ENCODE data around the gene SPAG9. TPM values are rescaled to one million over a fixed set of nuclear protein-coding genes. Genes with fewer than 3 reads are reported as not detected.

The SPAG9 gene
- total and polyA plus RNA-seq, 3 experiments from 2014 or later: 10.5 to 43.0 (median 40.6) TPM

DNA sequence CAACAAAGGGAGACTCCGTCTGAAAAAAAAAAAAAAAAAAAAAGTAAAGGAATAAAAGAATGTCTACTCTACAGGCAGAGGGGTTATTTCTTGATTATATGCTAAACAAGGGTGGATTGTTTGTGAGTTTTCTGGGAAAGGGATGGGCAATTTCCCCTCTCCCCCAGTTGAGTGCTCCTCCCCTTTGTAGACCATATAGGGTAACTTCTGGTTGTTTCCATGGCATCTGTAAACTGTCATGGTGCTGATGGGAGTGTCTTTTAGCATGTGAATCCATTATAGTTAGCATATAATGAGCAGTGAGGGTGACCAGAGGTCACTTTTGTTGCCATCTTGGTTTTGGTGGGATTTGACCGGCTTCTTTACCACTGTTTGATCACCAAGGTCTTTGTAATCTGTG lies 28.5 kb upstream of the SPAG9 start:
- ChIA-PET POLR2A (no interaction called here), CTCF (no interaction called here)
- no peaks in the 10 kb centered on the region for H3K27me3 Mint-ChIP-seq
- no peaks in the 10 kb centered on the region for H3K27me3 ChIP-seq (ENCODE audit: insufficient read depth, low read length, poor library complexity, severe bottlenecking)
- no peaks in the 10 kb centered on the region for H3K4me1 Mint-ChIP-seq
- DNase-seq: no peak
- H3K4me1 ChIP-seq (ENCODE audit: insufficient read depth, low read length): peaks cover 7% of the 10 kb centered on the region
- no peak overlapping the region for H3K27ac Mint-ChIP-seq
- H3K4me3 Mint-ChIP-seq: no peak overlapping the region
- H3K36me3 ChIP-seq (ENCODE audit: insufficient read depth, low read length): no peaks in the 10 kb centered on the region
- H3K4me3 ChIP-seq (ENCODE audit: low read length): no peak overlapping the region
- H3K36me3 Mint-ChIP-seq: no peaks in the 10 kb centered on the region
- H3K9me3 Mint-ChIP-seq: no peaks in the 10 kb centered on the region
- no peaks in the 10 kb centered on the region for H3K9me3 ChIP-seq (ENCODE audit: low read length)
- H3K27ac ChIP-seq (ENCODE audit: low read depth, low read length): no peak overlapping the region

DNA sequence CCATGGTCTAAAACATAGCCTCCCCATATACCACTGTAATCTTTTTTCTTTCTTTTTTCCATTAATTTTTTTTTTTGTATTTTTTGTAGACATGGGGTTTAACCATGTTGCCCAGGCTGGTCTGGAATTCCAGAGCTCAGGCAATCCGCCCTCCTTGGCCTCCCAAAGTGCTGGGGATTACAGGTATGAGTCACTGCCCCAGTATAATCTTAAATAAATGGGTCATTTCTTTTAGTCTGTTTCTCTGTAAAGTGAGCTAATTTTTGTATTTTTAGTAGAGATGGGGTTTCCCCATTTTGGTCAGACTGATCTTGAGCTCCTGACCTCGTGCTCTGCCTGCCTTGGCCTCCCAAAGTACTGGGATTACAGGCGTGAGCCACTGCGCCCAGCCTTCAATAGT lies 27.0 kb upstream of the SPAG9 start:
- no peaks in the 10 kb centered on the region for H3K9me3 ChIP-seq (ENCODE audit: low read length)
- Mint-ChIP-seq H3K27ac (no peak overlapping the region), H3K4me3 (no peak overlapping the region), H3K36me3 (no peaks in the 10 kb centered on the region), H3K27me3 (no peaks in the 10 kb centered on the region), H3K4me1 (no peaks in the 10 kb centered on the region), H3K9me3 (no peaks in the 10 kb centered on the region)
- H3K27ac ChIP-seq (ENCODE audit: low read depth, low read length): no peak overlapping the region
- CTCF ChIA-PET: no interaction called here
- no peak overlapping the region for H3K4me3 ChIP-seq (ENCODE audit: low read length)
- H3K4me1 ChIP-seq (ENCODE audit: insufficient read depth, low read length): peaks cover 2% of the 10 kb centered on the region
- no peak for DNase-seq
- POLR2A ChIA-PET: no interaction called here
- no peaks in the 10 kb centered on the region for H3K36me3 ChIP-seq (ENCODE audit: insufficient read depth, low read length)
- H3K27me3 ChIP-seq (ENCODE audit: insufficient read depth, low read length, poor library complexity, severe bottlenecking): no peaks in the 10 kb centered on the region

DNA sequence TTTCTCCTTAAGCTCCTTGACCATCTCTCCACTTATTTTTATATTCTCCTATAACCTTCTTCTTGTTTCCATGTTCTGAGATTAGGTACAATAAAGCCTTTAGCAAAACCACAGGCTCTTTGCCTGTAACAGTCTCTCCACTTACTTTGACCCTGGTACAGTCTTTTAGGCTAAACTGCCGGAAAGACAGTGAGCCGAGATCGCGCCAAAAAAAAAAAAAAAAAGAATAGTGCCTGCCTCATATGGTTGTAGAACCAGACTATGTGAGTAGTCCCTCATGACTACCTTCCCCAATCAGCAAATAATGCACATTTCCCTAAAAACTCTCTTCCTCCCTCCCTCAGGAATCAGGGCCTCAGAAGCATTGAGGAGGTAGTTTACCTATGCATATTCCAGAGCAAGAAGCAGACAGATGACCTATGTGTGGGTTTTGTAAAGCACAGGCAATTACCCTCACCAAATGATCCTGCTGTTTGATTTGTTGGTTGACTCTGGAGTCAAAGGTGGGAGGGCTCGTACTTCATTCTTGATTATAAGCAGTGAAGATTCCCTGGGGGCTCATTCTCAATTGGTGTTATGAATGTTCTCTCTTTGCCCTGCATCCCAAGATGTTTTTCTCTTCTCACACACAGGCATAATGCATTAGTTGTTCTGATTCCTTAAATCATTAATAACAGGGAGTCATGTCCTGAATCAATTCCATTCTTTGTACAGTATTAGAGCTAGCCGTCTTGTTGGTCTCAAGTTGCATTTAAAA lies 23.8 kb upstream of the SPAG9 start:
- CTCF ChIA-PET: interaction anchor here (1.5 kb wide), 1 partner anchor 9 kb away, joined by 6 read pairs; the partner anchor contains the start of gene NME1
- Histone ChIP-seq H3K27me3 (ENCODE audit: insufficient read depth, low read length, poor library complexity, severe bottlenecking) (no peaks in the 10 kb centered on the region), H3K27ac (ENCODE audit: low read depth, low read length) (no peak overlapping the region), H3K36me3 (ENCODE audit: insufficient read depth, low read length) (no peaks in the 10 kb centered on the region), H3K4me1 (ENCODE audit: insufficient read depth, low read length) (no peaks in the 10 kb centered on the region), H3K9me3 (ENCODE audit: low read length) (no peaks in the 10 kb centered on the region), H3K4me3 (ENCODE audit: low read length) (no peak overlapping the region)
- H3K4me3 Mint-ChIP-seq: no peak overlapping the region
- H3K4me1 Mint-ChIP-seq: no peaks in the 10 kb centered on the region
- POLR2A ChIA-PET: no interaction called here
- no peaks in the 10 kb centered on the region for H3K9me3 Mint-ChIP-seq
- H3K36me3 Mint-ChIP-seq: no peaks in the 10 kb centered on the region
- DNase-seq: no peak
- H3K27me3 Mint-ChIP-seq: no peaks in the 10 kb centered on the region
- no peak overlapping the region for H3K27ac Mint-ChIP-seq

DNA sequence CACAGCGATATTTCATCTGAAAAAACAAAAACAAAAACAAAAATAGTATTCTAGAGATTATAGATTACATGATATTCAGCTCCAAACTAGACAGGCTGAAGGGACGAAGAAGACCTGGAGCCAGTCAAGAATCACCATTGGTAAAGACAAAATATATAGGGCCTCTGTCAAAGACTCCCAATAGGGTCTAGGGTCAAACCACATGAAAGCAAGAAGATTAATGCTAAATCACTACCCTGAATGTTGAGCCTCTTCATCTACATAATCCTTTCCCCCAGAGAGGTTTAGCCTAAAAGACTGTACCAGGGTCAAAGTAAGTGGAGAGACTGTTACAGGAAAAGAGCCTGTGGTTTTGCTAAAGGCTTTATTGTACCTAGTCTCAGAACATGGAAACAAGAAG lies 21.9 kb upstream of the SPAG9 start:
- peaks cover 0 to 1% (median 0%) of the 10 kb centered on the region in 5 donors for H3K9me3 Mint-ChIP-seq
- H3K27me3 ChIP-seq (ENCODE audit: insufficient read depth, low read length, poor library complexity, severe bottlenecking): no peaks in the 10 kb centered on the region
- H3K27ac Mint-ChIP-seq: peak overlapping the region in 1 of 8 donors; percentile 24
- no peak for DNase-seq
- POLR2A ChIA-PET: no interaction called here
- no peak overlapping the region for H3K27ac ChIP-seq (ENCODE audit: low read depth, low read length)
- H3K36me3 ChIP-seq (ENCODE audit: insufficient read depth, low read length): no peaks in the 10 kb centered on the region
- H3K4me1 Mint-ChIP-seq: no peaks in the 10 kb centered on the region
- no peaks in the 10 kb centered on the region for H3K4me1 ChIP-seq (ENCODE audit: insufficient read depth, low read length)
- no peaks in the 10 kb centered on the region for H3K36me3 Mint-ChIP-seq
- H3K27me3 Mint-ChIP-seq: no peaks in the 10 kb centered on the region
- no peak overlapping the region for H3K4me3 Mint-ChIP-seq
- no peaks in the 10 kb centered on the region for H3K9me3 ChIP-seq (ENCODE audit: low read length)
- H3K4me3 ChIP-seq (ENCODE audit: low read length): no peak overlapping the region
- CTCF ChIA-PET: interaction anchor here (2.0 kb wide), 1 partner anchor 11 kb away, joined by 7 read pairs; the partner anchor contains the start of gene NME1

DNA sequence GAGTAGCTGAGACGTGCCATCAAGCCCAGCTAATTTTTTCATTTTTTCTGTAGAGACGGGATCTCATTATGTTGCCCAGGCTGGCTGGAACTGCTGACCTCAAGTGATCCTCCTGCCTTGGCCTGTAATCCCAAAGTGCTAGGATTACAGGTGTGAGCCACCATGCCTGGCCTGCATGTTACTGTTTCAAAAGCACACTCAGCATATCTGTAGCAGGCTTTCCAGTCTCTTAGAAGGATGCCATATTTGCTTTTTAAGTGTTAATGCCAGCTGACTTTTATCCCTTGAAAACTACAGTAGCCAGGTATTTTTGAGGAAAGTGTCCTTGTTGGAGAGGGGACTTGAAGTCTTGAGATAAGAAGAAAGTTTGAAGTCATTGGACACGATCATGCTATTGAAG lies 15.3 kb upstream of the SPAG9 start:
- no peak overlapping the region for H3K4me3 Mint-ChIP-seq
- Histone ChIP-seq H3K27me3 (ENCODE audit: insufficient read depth, low read length, poor library complexity, severe bottlenecking) (no peaks in the 10 kb centered on the region), H3K9me3 (ENCODE audit: low read length) (no peaks in the 10 kb centered on the region), H3K4me3 (ENCODE audit: low read length) (no peak overlapping the region), H3K27ac (ENCODE audit: low read depth, low read length) (no peak overlapping the region), H3K4me1 (ENCODE audit: insufficient read depth, low read length) (no peaks in the 10 kb centered on the region), H3K36me3 (ENCODE audit: insufficient read depth, low read length) (no peaks in the 10 kb centered on the region)
- no peak for DNase-seq
- no peaks in the 10 kb centered on the region for H3K36me3 Mint-ChIP-seq
- POLR2A ChIA-PET: no interaction called here
- CTCF ChIA-PET: interaction anchor here (1.4 kb wide), 1 partner anchor 17 kb away, joined by 5 read pairs; the partner anchor contains the start of gene NME1
- H3K27me3 Mint-ChIP-seq: peaks cover 0 to 6% of the 10 kb centered on the region in 2 donors
- H3K27ac Mint-ChIP-seq: no peak overlapping the region
- no peaks in the 10 kb centered on the region for H3K4me1 Mint-ChIP-seq
- peaks cover 0 to 2% (median 0%) of the 10 kb centered on the region in 5 donors for H3K9me3 Mint-ChIP-seq

DNA sequence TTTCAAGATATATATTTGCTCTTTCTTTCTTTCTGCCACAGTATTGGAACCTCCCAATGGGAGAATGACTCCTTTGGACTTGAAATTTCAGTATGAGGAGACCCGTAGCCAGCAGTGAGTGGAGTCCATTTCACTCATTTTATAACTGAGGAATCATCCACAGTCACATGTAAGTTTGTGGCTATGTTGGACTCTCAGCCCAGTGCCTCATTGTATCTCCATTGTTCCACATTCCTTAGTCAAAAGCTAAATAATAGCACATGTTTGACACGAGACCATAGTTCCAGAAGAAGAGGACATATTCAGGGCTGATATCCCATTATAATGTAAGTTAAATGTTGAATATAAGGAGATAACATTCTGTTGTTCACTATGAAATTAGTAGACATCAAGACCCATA lies 12.7 kb upstream of the SPAG9 start:
- no peaks in the 10 kb centered on the region for H3K9me3 ChIP-seq (ENCODE audit: low read length)
- Mint-ChIP-seq H3K27ac (no peak overlapping the region), H3K36me3 (no peaks in the 10 kb centered on the region), H3K9me3 (peaks cover 0 to 2% (median 0%) of the 10 kb centered on the region in 5 donors), H3K4me3 (no peak overlapping the region), H3K4me1 (no peaks in the 10 kb centered on the region), H3K27me3 (peaks cover 0 to 6% of the 10 kb centered on the region in 2 donors)
- no peaks in the 10 kb centered on the region for H3K36me3 ChIP-seq (ENCODE audit: insufficient read depth, low read length)
- DNase-seq: no peak
- no peaks in the 10 kb centered on the region for H3K4me1 ChIP-seq (ENCODE audit: insufficient read depth, low read length)
- CTCF ChIA-PET: no interaction called here
- no peak overlapping the region for H3K4me3 ChIP-seq (ENCODE audit: low read length)
- H3K27me3 ChIP-seq (ENCODE audit: insufficient read depth, low read length, poor library complexity, severe bottlenecking): no peaks in the 10 kb centered on the region
- POLR2A ChIA-PET: no interaction called here
- H3K27ac ChIP-seq (ENCODE audit: low read depth, low read length): no peak overlapping the region

DNA sequence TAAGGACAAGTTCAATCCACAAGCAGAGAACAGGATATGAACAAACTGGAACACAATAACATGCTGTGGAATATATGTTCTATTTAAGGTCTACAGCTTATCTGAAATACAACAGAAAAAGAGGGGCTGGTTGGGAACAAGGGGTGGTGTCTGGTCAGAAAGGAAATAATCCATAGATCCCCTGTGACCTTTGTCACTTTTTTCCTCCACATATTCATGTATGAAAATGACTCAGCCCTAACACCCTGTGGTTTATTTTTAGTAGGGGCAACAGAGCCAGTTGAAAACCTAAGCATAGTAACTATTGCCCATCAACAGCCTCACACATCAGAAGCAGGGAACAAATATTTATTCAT lies 12.3 kb upstream of the SPAG9 start:
- POLR2A ChIA-PET: no interaction called here
- Histone ChIP-seq H3K4me3 (ENCODE audit: low read length) (no peak overlapping the region), H3K9me3 (ENCODE audit: low read length) (no peaks in the 10 kb centered on the region), H3K36me3 (ENCODE audit: insufficient read depth, low read length) (no peaks in the 10 kb centered on the region), H3K4me1 (ENCODE audit: insufficient read depth, low read length) (no peaks in the 10 kb centered on the region), H3K27ac (ENCODE audit: low read depth, low read length) (no peak overlapping the region), H3K27me3 (ENCODE audit: insufficient read depth, low read length, poor library complexity, severe bottlenecking) (no peaks in the 10 kb centered on the region)
- Mint-ChIP-seq H3K9me3 (peaks cover 0 to 2% (median 0%) of the 10 kb centered on the region in 5 donors), H3K27ac (no peak overlapping the region), H3K36me3 (no peaks in the 10 kb centered on the region), H3K4me3 (no peak overlapping the region), H3K4me1 (no peaks in the 10 kb centered on the region), H3K27me3 (peaks cover 0 to 6% of the 10 kb centered on the region in 2 donors)
- CTCF ChIA-PET: no interaction called here
- DNase-seq: no peak

DNA sequence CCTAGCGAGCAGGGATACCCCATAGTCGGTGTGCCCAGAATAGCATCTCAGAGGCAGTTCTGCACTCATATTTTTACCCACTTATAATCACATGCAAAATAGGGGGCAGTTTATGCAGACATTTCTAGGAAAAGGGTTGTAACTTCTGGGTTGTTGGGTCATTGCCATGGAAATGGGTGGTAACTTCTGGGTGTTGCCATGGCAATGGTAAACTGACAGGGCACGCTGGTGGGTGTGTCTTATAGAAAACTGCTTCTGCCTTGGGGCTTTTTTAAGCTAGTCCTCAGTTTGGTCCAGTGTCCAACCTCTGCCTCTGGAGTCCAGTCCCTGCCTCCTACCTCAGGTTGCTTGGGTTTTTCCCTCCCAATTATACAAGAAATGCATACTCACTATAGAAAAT lies 7.4 kb upstream of the SPAG9 start:
- no peak for DNase-seq
- Mint-ChIP-seq H3K9me3 (no peaks in the 10 kb centered on the region), H3K4me3 (no peak overlapping the region), H3K27me3 (peaks cover 2% of the 10 kb centered on the region in 2 donors), H3K4me1 (no peaks in the 10 kb centered on the region), H3K36me3 (no peaks in the 10 kb centered on the region), H3K27ac (no peak overlapping the region)
- Histone ChIP-seq H3K27me3 (ENCODE audit: insufficient read depth, low read length, poor library complexity, severe bottlenecking) (no peaks in the 10 kb centered on the region), H3K4me3 (ENCODE audit: low read length) (no peak overlapping the region), H3K4me1 (ENCODE audit: insufficient read depth, low read length) (no peaks in the 10 kb centered on the region), H3K9me3 (ENCODE audit: low read length) (no peaks in the 10 kb centered on the region), H3K27ac (ENCODE audit: low read depth, low read length) (no peak overlapping the region), H3K36me3 (ENCODE audit: insufficient read depth, low read length) (no peaks in the 10 kb centered on the region)
- CTCF ChIA-PET: interaction anchor here (1.4 to 2.6 kb wide), 2 partner anchors 25 kb away, joined by 4 to 8 read pairs; partner anchors contain the start of gene NME1
- POLR2A ChIA-PET: no interaction called here
